Thymus (tissue), 11 donors: ENCODE measurements around the gene TCOF1. TPM values are rescaled to one million over a fixed set of nuclear protein-coding genes. Genes with fewer than 3 reads are reported as not detected.

Experiments used
- DNase-seq, 9 donors: peaks; one replicate each; pipeline ENCODE4 v3.0.0-alpha.2; 2013; ENCODE audit warnings: low spot score in 9 of 9, low read depth in 6 of 9, missing footprints in 1 of 9
- H3K27ac ChIP-seq, 2 donors: one replicate each; pipeline ENCODE4 v1.5.1; 2013; ENCODE audit warnings: control low read depth in 1 of 2, low read depth in 1 of 2, low read length in 1 of 2, mild to moderate bottlenecking in 1 of 2, moderate library complexity in 1 of 2
- H3K27me3 ChIP-seq, 2 donors: one replicate each; pipeline ENCODE4 v1.5.1; 2013; ENCODE audit warnings: low read length in 1 of 2; ENCODE audit not compliant: control insufficient read depth in 2 of 2, insufficient read depth in 1 of 2
- H3K36me3 ChIP-seq, 2 donors: one replicate each; pipeline ENCODE4 v1.5.1; 2013; ENCODE audit warnings: low read length in 1 of 2, mild to moderate bottlenecking in 1 of 2, moderate library complexity in 1 of 2; ENCODE audit not compliant: control insufficient read depth in 2 of 2, insufficient read depth in 2 of 2
- H3K4me1 ChIP-seq, 2 donors: one replicate each; pipeline ENCODE4 v1.5.1; 2013; ENCODE audit warnings: low read length in 2 of 2; ENCODE audit not compliant: control insufficient read depth in 2 of 2, insufficient read depth in 2 of 2
- H3K4me3 ChIP-seq, 2 donors: one replicate each; pipeline ENCODE4 v1.5.1; 2013; ENCODE audit warnings: low read length in 2 of 2, control low read depth in 1 of 2, mild to moderate bottlenecking in 1 of 2
- H3K9me3 ChIP-seq, 2 donors: one replicate each; pipeline ENCODE4 v1.5.1; 2013; ENCODE audit warnings: low read length in 1 of 2, mild to moderate bottlenecking in 1 of 2; ENCODE audit not compliant: control insufficient read depth in 2 of 2, insufficient read depth in 1 of 2
- WGBS: extraction: QIAGEN DNeasy Blood & Tissue Kit; methylation state at CpG from one replicate; pipeline ENCODE4 v1.1.7; 2013; 5-methylcytosine and 5-hydroxymethylcytosine counted together
- polyA plus RNA-seq: library from polyadenylated mRNA; stranded (reverse); fragments of 200-250 nt; gene quantifications from one replicate; pipeline ENCODE4 v1.2.3, GENCODE V29; 2013
- total RNA-seq: library from RNA; stranded (reverse); fragments of 120-200 nt; gene quantifications from one replicate; pipeline ENCODE4 v1.2.4, GENCODE V29; 2013
- donor health status: healthy.

The TCOF1 gene
- total and polyA plus RNA-seq, 2 donors = 17.7 to 18.2 TPM

DNA sequence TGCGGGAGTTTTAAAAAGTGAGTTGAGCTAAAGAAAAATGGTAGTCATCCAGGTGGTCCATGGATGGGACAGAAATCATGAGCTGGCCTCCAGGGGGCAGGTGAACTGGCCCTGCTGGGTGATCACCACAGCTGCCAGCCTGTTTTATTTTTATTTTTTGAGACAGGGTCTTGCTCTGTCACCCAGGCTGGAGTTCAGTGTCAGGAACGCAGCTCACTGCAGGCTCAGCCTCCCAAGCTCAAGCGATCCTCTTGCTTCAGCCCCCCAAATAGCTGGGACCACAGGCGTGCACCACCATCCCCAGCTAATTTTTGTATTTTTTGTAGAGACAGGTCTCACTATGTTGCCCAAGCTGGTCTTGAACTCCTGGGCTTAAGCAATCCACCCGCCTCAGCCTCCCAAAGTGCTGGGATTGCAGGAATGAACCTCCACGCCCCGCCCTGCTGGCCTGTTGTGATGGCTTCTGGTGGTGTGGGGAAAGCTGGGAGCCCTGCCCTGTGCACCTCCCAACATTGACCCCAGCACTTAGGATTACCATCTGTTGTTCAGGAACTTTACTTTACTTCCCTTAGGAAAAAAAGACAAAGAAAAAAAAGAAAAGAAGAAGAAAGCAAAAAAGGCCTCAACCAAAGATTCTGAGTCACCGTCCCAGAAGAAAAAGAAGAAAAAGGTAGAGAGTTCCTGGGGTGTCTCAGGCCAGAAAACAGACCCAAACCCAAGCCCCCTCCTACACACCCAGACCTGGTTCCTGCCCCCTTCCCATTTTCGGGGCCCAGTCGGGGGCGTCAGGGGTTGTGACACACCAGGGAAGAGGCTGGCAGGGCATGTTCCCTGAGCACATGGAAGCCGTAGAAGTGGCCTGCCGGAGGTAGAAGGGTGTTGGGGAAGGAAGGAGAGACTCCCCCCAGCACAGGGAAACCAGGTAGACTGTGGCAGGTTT lies 40.6 kb downstream of the TCOF1 start:
- Histone ChIP-seq H3K4me3 (no peak overlapping the region), H3K9me3 (no peaks in the 10 kb centered on the region), H3K4me1 (no peaks in the 10 kb centered on the region), H3K27me3 (no peaks in the 10 kb centered on the region), H3K36me3 (peaks cover 86 to 93% of the 10 kb centered on the region in 2 donors), H3K27ac (no peak overlapping the region)
- 92% methylated on average over 13 of the region's 13 CpGs for WGBS
- DNase-seq = no peak

DNA sequence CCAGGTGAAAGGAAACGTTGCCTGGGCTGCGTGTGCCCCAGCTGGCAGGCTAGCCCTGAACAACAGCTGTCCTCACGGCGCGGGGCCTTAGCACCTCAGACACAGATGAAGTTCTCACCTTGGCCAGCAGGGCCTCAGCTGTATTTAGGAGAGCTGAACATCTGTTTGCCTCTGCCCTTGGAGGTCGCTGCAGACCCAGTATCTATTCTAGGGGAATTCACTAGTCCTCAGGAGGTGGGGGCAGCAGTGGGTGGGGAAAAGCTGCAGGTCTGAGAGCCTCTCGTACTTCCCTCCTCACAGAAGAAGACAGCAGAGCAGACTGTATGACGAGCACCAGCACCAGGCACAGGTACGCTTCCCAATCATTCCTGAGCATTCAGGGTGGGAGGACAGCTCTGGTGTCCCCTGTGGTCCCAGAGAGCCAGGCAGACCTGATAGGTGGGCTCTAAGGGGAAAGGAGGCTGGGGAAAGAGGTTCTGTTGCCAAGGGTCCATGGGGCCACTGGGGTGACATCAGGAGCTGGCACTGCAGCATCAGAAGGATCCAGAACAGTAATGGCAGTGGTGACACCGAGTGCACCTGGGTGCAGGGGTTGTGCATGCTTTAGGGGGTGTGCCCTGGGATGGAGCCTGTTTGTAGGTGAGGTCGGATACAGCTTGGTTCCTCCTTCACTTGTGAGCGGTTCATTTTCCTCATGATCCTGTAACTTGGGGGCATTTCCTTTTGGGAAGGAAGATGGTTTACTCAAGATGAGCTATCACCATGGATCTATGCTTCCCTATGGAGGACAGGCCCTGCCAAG lies 41.4 kb downstream of the TCOF1 start:
- Histone ChIP-seq H3K27ac (no peak overlapping the region), H3K4me1 (no peaks in the 10 kb centered on the region), H3K27me3 (no peaks in the 10 kb centered on the region), H3K9me3 (no peaks in the 10 kb centered on the region), H3K4me3 (no peak overlapping the region), H3K36me3 (peaks cover 83 to 87% of the 10 kb centered on the region in 2 donors)
- no peak for DNase-seq
- 84% methylated on average over 12 of the region's 12 CpGs for WGBS

DNA sequence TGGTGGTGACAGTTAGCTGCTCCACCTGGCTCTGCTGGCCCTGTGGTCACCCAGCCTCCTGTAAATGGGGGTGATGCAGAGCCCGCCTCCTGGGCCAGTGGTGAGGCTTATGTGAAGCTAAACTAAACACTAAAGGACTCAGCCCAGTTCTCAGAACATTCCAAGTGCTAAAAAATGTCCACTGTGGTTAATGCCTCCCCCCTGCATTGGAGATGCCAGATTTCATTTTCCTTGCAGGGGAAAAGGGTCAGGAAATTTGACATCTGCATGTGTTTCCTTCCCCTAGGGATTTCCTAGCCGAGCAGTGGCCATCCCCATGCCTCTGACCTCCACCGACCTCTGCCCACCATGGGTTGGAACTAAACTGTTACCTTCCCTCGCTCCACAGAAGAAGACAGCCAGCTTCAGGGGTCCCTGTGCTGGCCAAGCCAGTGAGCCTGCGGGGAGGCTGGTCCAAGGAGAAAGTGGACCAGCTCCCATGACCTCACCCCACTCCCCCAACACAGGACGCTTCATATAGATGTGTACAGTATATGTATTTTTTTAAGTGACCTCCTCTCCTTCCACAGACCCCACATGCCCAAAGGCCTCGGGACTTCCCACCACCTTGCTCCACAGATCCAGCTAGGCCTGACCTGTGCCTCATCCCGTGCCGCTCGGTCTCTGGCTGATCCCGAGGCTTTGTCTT lies 42.2 kb downstream of the TCOF1 start:
- Histone ChIP-seq H3K9me3 (no peaks in the 10 kb centered on the region), H3K4me1 (no peaks in the 10 kb centered on the region), H3K27me3 (no peaks in the 10 kb centered on the region), H3K27ac (no peak overlapping the region), H3K4me3 (no peak overlapping the region), H3K36me3 (peaks cover 83 to 85% of the 10 kb centered on the region in 2 donors)
- WGBS = 97% methylated on average over 11 of the region's 11 CpGs
- no peak for DNase-seq

DNA sequence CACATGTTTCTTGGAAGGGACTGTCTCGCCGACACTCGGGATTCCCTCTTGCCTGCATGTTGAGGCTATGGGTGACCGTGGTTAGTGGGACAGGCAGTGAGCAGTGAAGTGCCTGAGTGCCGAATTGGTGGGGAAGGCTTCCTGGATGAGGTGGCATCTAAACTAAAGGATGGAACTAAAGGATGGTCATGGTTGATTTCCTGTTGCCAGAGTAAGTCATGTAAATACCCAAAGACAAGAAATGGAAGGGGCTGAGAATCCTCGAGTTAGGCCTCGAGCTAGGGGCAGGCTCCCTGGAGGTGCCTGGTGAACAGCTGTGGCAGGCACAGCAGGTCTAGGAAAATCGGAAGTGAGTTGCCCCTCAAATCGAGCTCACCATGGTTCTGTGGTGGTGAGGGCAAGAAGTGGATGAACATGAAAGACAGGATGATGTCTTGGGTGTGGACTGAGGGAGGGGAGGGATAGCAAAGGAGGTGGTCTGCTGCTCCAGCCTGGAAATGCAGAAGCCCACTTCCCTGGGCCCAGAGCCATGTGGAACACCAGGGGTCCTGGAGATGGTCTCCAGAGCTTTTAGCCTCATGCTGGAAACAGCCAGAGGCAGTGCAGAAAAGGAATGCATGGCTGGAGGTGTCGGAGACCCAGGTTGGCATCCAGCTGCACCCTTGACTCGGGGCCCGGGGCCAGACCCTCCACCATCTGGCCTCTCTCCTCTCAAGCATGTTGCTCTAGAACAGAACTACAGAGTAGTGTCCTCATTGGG lies 43.0 kb downstream of the TCOF1 start:
- 96% methylated on average over 12 of the region's 12 CpGs for WGBS
- H3K27me3 ChIP-seq = no peaks in the 10 kb centered on the region
- no peak for DNase-seq
- no peaks in the 10 kb centered on the region for H3K4me1 ChIP-seq
- no peak overlapping the region for H3K4me3 ChIP-seq
- H3K36me3 ChIP-seq = peaks cover 85 to 86% of the 10 kb centered on the region in 2 donors
- no peaks in the 10 kb centered on the region for H3K9me3 ChIP-seq
- no peak overlapping the region for H3K27ac ChIP-seq

DNA sequence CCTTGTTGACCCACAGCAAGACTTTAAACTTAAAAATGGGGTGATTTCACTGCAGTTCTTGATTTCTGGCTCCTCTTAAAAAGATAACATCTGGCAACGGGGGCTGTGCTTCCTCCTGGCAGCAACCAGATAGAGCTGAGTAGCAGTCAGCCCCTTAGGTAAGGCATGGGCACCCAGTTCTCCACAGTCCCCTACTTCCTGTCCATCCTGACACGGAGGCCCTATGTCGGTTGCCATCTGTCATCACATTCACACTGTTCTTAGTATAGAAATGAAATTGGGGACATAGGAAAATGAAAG lies 43.5 kb downstream of the TCOF1 start:
- Histone ChIP-seq H3K27me3 (no peaks in the 10 kb centered on the region), H3K4me3 (no peak overlapping the region), H3K27ac (no peak overlapping the region), H3K36me3 (peaks cover 84% of the 10 kb centered on the region in 2 donors), H3K4me1 (no peaks in the 10 kb centered on the region), H3K9me3 (no peaks in the 10 kb centered on the region)
- no peak for DNase-seq
- 66% methylated on average over 3 of the region's 3 CpGs for WGBS

DNA sequence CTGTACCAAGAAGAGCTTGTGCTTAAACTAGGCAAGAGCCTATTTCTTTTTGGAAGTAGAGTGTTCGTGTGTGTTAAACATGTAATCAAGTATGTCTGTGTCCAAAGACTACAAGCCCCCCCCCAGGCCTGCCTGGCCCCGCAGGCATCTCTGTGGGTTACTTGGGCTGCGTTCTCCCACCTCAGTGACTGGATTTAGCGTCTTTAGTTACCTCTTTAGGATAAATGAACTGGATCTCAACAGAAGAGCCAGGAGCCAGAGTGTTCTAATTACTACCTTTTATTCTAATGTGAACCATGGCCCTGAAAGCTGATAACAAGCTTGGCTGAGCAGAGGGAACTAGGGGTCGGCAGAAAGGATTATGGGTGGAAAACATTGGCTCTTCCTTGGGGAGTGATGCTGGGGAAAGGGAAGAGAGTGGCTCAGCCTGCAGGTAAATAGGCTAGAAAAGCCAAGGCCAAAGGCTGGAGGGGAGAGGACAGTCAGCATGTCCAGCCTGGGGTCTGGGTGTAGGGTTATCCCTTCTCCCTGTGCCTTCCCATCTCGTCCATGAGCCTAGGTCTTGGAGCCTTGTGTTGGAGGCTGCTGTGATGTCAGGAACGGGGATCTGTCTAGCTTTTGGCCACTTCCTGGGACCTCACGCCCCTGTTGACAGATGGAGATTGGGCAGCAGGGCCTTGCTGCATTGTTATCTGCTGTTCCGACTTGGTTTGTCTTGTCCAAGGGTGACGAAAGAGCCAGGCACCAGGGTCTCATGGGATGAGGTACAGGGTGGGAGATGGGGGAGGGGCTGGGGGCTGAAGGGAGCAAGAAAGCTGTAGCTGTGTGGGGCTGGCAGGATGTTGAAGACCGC lies 44.1 kb downstream of the TCOF1 start:
- Histone ChIP-seq H3K4me1 (no peaks in the 10 kb centered on the region), H3K9me3 (no peaks in the 10 kb centered on the region), H3K36me3 (peaks cover 83 to 85% of the 10 kb centered on the region in 2 donors), H3K27me3 (no peaks in the 10 kb centered on the region), H3K27ac (no peak overlapping the region), H3K4me3 (no peak overlapping the region)
- DNase-seq = no peak
- 96% methylated on average over 11 of the region's 11 CpGs for WGBS

GRCh38 chr5:150402229-150402773 lies 44.8 kb downstream of the TCOF1 start:
- no peak overlapping the region for H3K27ac ChIP-seq
- DNase-seq = no peak

GRCh38 chr5:150402901-150403342 lies 45.4 kb downstream of the TCOF1 start:
- Histone ChIP-seq H3K36me3 (peaks cover 74 to 85% of the 10 kb centered on the region in 2 donors), H3K27me3 (no peaks in the 10 kb centered on the region), H3K27ac (no peak overlapping the region), H3K9me3 (no peaks in the 10 kb centered on the region), H3K4me3 (no peak overlapping the region), H3K4me1 (no peaks in the 10 kb centered on the region)
- DNase-seq = no peak
- 97% methylated on average over 12 of the region's 12 CpGs for WGBS

More at GRCh38 chr5:150402229-150402773, 44.8 kb downstream of the TCOF1 start:
- H3K4me1 ChIP-seq = no peaks in the 10 kb centered on the region
- 94% methylated on average over 4 of the region's 4 CpGs for WGBS
- no peak overlapping the region for H3K4me3 ChIP-seq
- H3K27me3 ChIP-seq = no peaks in the 10 kb centered on the region
- no peaks in the 10 kb centered on the region for H3K9me3 ChIP-seq
- H3K36me3 ChIP-seq = peaks cover 81 to 87% of the 10 kb centered on the region in 2 donors
